Fibroblast of skin of scalp (primary cell): ENCODE measurements around the gene GNB3. TPM values are rescaled to one million over a fixed set of nuclear protein-coding genes. Genes with fewer than 3 reads are reported as not detected.

Source experiments
- DNase-seq: peaks from one replicate; pipeline ENCODE4 v3.0.0-alpha.2; 2013
- polyA plus RNA-seq, 2 experiments: library from polyadenylated mRNA; unstranded; fragments of 120-200 nt; gene quantifications; one replicate each; pipeline ENCODE4 v1.2.1, GENCODE V29; 2013; ENCODE audit not compliant: insufficient read length in 2 of 2

The GNB3 gene
- 9.9 TPM for polyA plus RNA-seq (2013, experiment 1 of 2; ENCODE audit: insufficient read length)
- polyA plus RNA-seq (2013, experiment 2 of 2; ENCODE audit: insufficient read length), result 7.7 TPM

DNA sequence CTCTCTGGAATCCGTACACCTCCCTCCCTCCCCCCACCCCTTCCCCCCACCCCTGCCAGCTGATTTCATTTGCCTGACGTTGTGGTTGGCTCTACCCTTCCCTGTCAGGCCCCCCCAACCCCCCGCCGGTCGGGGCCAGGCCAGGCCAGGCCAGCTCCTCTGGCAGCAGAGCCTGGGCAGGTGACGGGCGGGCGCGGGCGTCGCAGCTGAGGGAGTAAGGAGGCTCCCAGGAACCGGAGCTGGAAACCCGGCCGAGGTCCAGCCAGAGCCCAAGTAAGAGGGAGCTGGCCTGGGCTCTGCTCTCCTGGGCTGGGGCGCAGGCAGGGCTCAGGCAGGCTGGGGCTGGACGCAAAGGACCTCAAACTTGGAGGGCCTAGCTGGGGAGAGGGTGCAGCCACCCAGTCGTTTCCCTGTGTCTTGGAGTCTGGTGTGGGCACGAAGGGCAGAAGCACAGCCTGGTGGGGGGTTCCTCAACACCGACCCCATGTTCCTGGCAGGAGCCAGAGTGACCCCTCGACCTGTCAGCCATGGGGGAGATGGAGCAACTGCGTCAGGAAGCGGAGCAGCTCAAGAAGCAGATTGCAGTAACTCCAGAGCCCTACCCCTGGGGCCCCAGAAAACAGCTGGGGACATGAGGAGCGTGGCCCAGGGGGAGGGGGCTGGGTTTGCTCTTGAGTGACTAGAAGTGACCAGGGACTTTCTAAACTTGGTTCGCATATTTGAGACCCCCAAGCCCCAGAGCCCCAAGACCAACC lies at the start of gene GNB3:
GNB3 (plus strand) TSS at position 165 of the 755 bp plus-strand sequence; CDS start at position 528, 363 bp downstream.
- no peak for DNase-seq

DNA sequence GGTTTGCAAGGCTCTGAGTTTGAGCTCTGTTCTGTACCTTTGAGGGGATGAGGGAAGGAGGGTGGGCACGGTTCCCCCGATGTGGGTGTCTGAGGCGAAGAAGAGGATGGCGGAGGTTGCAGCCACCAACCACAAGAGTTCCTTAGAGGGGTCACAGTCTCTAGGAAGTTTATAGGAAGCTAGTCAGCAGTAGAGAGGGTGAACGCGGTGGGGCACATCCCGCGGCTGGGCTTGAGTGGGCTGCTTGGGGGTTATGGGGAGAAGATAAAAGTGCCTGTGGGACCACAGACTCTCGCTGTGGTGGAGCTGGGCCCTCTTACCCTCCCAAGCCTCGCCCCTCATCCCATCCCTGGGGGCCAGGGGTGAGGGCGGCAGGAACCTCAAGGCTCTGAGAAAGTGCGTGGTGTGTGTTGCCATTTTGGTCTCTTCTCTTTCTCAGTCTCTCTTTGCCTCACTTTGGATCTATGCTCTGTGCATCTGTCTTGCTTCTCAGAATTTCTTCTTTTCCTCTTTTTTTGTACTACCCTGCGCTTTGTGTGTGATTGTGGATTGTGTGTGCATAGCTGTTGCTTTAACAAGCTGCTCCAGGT lies 48.7 kb upstream of the GNB3 start:
- DNase-seq, result no peak

DNA sequence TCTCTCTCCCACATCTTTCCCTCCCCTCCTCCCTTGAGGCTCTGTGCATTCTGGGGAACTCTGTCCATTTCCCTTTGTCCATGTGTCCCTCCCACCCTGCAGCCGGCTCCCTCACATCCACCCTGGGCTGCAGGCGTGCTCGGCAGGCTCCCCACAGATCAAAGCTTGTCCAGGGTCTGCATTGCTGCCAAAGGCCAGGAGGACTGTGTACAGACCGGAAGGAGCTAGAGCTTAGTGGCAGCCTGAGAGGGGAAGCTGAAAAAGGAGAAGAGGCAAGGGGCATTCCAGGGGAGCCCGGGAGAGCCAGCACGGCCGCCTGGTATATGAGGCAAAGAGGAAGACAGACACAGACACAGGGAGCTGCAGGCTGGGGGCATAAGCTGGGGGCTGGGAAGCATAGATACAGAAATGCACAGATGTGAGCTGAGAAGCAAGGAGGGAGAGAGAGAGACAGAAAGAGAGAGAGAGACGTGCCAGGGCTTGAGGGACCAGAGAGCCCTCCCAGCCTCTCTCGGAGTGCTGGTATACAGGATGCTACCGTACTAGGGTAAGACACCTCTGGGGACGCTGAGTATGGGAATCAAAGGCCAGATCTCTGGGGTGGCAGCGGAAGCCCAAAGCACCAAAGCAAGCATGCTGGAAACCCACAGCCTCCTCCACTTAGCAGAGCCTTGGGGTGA lies 48.1 kb upstream of the GNB3 start:
- DNase-seq, result no peak

DNA sequence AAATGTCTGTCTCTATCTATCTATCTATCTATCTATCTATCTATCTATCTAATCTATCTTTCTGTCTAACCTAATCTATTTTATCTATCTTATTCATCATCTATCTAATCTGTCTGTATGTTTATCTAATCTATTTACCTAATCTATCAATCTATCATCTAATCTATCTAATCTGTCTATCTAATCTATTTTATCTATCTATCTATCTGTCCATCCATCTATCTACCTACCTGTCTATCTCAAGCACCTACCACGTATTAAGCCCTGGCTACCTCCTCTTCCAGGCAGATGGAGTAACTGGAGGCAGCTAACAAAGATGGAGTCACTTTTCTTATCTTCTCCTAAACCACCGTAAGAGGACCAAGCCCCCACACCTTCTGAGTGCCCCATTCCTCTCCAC lies 45.6 kb upstream of the GNB3 start:
- DNase-seq, result no peak

- DNase-seq, result no peak
Observed at GRCh38 chr12:6796576-6796975, 44.1 kb upstream of the GNB3 start.

DNA sequence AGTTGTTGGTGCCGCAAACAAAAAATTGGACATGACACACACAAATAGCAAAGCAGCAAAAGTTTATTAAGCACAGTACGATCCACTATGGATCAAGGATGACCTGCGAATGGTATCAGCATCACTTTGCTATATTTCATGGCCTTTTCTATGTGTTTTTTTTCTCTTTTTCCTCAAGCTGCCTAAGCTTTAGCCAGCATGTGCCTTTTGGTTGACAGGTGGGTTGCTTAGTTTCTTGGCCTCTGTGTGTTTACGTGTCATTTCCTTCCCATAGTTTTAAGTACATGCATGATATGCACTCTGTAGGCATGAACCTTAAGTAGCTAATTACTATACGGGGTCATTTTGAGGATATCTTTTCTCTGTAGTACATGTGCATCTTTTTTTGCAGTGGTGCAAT lies 41.6 kb upstream of the GNB3 start:
- DNase-seq, result no peak

- no peak for DNase-seq
Observed at GRCh38 chr12:6807170-6807569, 33.6 kb upstream of the GNB3 start.

DNA sequence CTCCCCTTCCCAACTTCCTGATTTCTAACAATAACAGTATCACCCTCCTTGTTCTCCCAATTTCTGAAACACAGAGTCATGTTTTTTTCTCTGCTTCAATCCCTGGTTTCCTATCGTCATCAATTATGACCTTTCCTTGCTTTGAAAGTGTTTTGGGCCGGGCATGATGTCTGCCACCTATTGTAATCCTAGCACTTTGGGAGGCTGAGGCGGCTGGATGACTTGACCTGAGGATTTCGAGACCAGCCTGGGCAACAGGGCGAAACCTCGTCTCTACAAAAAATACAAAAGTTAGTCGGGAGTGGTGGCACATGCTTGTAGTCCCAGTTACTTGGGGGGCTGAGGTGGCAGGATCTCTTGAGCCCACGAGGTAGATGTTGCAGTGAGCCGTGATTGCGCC lies 31.7 kb upstream of the GNB3 start:
- no peak for DNase-seq

DNA sequence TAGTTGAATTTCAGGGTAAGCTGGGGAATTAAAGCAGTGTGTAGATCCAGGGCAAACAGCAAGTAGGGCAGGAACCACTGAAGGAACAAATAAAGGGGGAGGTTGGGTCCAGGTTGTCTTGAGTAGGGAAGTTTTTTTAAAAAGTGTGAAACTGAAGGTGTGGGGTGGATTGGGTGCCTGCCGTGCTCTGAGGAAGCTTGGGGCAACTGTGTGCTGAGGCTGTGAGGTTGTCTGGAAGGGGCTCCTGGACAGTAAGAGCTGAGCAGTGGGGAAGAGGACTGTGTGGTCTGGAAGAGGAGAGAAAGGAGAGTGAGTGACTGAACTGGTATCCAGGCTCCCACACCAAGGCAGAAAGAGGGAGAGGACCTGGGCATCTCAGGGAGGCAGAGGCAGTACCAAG lies 30.0 kb upstream of the GNB3 start:
- no peak for DNase-seq

- no peak for DNase-seq
Observed at GRCh38 chr12:6813363-6813762, 27.4 kb upstream of the GNB3 start.

DNA sequence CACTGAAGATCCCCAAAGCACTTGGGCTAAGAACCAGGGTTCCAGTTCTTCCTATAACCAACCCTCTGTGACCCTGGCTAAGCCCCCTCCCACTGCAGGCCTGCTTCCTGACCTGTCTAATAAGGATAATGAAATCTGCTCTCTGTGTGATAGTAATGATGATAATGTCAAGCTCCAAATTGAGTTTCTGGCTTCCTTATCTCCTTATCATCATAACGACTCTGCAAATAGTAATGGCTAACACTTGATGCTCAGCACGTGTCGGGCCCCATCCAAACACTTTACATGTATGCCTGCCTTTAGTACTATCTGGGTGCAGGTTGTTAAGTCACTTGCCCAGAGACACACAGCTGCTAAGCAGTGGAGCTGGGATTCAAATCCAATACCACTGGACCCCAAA lies 24.1 kb upstream of the GNB3 start:
- DNase-seq, result no peak

- DNase-seq, result no peak
Observed at GRCh38 chr12:6817098-6817497, 23.6 kb upstream of the GNB3 start.

DNA sequence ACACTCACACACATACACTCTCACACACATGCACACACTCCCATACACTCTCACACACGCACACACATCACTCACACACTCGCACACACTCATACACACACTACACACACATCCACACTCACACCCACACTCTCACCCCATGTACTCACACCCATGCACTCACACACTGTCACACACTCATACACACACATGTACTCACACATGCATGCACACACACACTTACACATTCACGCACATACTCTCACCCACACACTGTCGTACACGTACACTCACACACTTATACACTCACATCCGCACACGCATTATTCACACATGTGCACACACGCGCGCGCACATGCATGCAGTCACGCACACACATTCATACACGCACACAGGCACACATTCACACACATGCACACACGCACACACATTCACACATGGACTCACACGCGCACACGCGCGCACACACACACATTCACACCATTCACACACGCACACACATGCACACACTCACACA lies 23.0 kb upstream of the GNB3 start:
- no peak for DNase-seq

- DNase-seq, result no peak
Observed at GRCh38 chr12:6818222-6818621, 22.5 kb upstream of the GNB3 start.

DNA sequence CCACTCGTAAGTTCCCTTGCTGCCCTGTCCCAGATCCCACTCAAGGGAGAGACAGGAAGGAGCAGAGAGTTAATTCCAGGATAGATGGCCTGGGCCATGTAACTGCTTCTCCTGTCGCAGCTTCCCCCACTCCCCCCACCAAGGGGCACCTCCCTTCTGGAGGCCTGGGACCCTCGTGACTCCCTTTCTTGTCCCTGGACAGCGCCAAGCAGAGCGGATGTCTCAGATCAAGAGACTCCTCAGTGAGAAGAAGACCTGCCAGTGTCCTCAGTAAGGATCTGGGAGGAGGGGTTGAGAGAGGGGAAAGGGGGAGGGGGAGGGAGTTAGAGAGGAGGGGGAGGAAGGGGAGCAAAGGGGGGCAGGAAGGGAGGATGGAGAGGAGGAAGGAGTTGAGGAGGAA lies 22.1 kb upstream of the GNB3 start:
- DNase-seq, result no peak

GRCh38 chr12:6819106-6820030 lies 21.4 kb upstream of the GNB3 start:
- no peak for DNase-seq

GRCh38 chr12:6820166-6820565 lies 20.6 kb upstream of the GNB3 start:
- no peak for DNase-seq

DNA sequence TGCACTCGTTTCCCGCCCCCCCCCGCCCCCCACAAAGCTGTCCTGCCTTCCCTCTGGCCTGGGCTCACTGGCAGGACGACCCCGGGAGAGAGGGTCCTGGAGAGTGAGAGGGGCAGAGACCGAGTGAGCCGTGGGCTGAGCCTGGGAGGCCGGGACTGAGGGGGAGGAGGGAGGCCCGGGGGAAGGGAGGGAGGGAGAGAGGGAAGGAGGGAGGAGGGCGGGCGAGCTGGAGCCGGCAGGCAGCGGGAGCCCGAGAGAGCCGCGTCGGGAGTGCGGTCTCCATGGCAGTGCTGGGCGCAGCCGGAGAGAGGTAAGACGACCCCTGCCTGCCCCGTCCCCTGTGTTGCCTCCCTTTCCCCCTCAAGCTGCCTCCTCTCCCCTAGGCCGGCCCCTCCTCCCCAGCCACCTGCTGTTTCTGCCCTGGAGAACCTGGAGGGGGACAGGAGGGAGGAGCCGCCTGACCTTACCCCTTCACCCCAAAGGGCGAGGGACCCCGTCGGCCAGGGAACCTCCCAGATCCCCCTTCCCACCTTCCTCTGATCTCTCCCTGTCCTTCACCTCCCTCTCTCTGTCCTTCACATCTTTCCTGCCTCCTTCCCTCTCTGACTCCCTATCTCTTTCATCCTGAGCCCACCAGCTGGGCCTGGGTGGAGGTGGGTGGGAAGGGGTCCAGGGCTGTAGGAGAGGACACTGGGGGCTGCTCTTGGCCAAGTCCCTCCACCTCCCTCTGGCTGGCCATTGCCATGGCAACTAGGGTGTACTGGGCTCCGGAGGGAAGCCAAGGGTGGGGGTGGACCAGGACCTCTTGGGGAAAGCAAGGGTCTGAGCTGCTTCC lies 18.9 kb upstream of the GNB3 start, which contains the start of gene GPR162:
GPR162 (plus strand) TSS at position 231 of the 835 bp plus-strand sequence. CDS start 2,078 bp downstream, outside the sequence.
- peak; percentile 61 for DNase-seq

GRCh38 chr12:6822426-6823135 lies 18.1 kb upstream of the GNB3 start:
- no peak for DNase-seq
